K562 (cell line): ENCODE measurements around the gene PAPSS2.

ENCODE experiments used
- GTF2E2 ChIP-seq: fragments of 200-800 bp; sonication (Bioruptor generic); IDR thresholded peaks from 2 replicates; pipeline ENCODE4 v1.6.1; 2016; ENCODE audit warnings: missing genetic modification characterization, missing compliant biosample characterization
- TF ChIP-seq, protein P1 (sequence below), 3 experiments: IDR thresholded peaks in 2 of 3; conservative IDR thresholded peaks in 1 of 3; 2 replicates each; pipeline ENCODE4 v1.5.1; 2011 to 2012; ENCODE audit warnings: low read length in 3 of 3, mild to moderate bottlenecking in 3 of 3, control low read depth in 2 of 3, improper control_type of control experiment in 1 of 3, inconsistent platforms in 1 of 3, low read depth in 1 of 3, mixed read lengths in 1 of 3, moderate library complexity in 1 of 3; ENCODE audit not compliant: insufficient read depth in 2 of 3
- TF ChIP-seq, protein P2 (sequence below): fragments of 450-650 bp; IDR thresholded peaks from 2 replicates; pipeline ENCODE4 v1.6.1; 2018; ENCODE audit not compliant: partially characterized antibody

- TF ChIP-seq, protein P1, sequence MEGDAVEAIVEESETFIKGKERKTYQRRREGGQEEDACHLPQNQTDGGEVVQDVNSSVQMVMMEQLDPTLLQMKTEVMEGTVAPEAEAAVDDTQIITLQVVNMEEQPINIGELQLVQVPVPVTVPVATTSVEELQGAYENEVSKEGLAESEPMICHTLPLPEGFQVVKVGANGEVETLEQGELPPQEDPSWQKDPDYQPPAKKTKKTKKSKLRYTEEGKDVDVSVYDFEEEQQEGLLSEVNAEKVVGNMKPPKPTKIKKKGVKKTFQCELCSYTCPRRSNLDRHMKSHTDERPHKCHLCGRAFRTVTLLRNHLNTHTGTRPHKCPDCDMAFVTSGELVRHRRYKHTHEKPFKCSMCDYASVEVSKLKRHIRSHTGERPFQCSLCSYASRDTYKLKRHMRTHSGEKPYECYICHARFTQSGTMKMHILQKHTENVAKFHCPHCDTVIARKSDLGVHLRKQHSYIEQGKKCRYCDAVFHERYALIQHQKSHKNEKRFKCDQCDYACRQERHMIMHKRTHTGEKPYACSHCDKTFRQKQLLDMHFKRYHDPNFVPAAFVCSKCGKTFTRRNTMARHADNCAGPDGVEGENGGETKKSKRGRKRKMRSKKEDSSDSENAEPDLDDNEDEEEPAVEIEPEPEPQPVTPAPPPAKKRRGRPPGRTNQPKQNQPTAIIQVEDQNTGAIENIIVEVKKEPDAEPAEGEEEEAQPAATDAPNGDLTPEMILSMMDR (IDR thresholded peaks at IDR 0.05 in 2 of 3, conservative IDR thresholded peaks at IDR 0.05 in 1 of 3; ENCODE audit: insufficient read depth in 2 of 3, low read depth in 1 of 3, low read length in 3 of 3): no peak
- TF ChIP-seq, protein P2, sequence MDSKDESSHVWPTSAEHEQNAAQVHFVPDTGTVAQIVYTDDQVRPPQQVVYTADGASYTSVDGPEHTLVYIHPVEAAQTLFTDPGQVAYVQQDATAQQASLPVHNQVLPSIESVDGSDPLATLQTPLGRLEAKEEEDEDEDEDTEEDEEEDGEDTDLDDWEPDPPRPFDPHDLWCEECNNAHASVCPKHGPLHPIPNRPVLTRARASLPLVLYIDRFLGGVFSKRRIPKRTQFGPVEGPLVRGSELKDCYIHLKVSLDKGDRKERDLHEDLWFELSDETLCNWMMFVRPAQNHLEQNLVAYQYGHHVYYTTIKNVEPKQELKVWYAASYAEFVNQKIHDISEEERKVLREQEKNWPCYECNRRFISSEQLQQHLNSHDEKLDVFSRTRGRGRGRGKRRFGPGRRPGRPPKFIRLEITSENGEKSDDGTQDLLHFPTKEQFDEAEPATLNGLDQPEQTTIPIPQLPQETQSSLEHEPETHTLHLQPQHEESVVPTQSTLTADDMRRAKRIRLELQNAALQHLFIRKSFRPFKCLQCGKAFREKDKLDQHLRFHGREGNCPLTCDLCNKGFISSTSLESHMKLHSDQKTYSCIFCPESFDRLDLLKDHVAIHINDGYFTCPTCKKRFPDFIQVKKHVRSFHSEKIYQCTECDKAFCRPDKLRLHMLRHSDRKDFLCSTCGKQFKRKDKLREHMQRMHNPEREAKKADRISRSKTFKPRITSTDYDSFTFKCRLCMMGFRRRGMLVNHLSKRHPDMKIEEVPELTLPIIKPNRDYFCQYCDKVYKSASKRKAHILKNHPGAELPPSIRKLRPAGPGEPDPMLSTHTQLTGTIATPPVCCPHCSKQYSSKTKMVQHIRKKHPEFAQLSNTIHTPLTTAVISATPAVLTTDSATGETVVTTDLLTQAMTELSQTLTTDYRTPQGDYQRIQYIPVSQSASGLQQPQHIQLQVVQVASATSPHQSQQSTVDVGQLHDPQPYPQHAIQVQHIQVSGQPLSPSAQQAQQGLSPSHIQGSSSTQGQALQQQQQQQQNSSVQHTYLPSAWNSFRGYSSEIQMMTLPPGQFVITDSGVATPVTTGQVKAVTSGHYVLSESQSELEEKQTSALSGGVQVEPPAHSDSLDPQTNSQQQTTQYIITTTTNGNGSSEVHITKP: no peak
- no peak for TF ChIP-seq GTF2E2
Measured at GRCh38 chr10:87739703-87740102, 80.0 kb downstream of the PAPSS2 start.
